Endothelial cell (in vitro differentiated cells): Measurements from ENCODE around the gene ARFGEF3. TPM values are rescaled to one million over a fixed set of nuclear protein-coding genes. Genes with fewer than 3 reads are reported as not detected.

Experiments
- DNase-seq: peaks from one replicate; pipeline ENCODE4 v3.0.0; 2021; ENCODE audit warnings: low spot score
- H3K27ac Mint-ChIP-seq: one replicate; pipeline ENCODE4 v1.8.0; 2021; ENCODE audit warnings: mixed read lengths, inconsistent platforms; ENCODE audit not compliant: unreplicated experiment
- H3K27me3 Mint-ChIP-seq: one replicate; pipeline ENCODE4 v1.8.0; 2021; ENCODE audit warnings: mild to moderate bottlenecking, moderate library complexity, mixed read lengths, inconsistent platforms; ENCODE audit not compliant: unreplicated experiment
- H3K36me3 Mint-ChIP-seq: one replicate; pipeline ENCODE4 v1.8.0; 2021; ENCODE audit warnings: mild to moderate bottlenecking, low read depth, mixed read lengths, inconsistent platforms; ENCODE audit not compliant: unreplicated experiment
- H3K4me1 Mint-ChIP-seq: one replicate; pipeline ENCODE4 v1.8.0; 2021; ENCODE audit warnings: mild to moderate bottlenecking, mixed read lengths, inconsistent platforms; ENCODE audit not compliant: unreplicated experiment
- H3K4me3 Mint-ChIP-seq: one replicate; pipeline ENCODE4 v1.8.0; 2021; ENCODE audit warnings: mild to moderate bottlenecking, mixed read lengths, inconsistent platforms; ENCODE audit not compliant: unreplicated experiment
- H3K9me3 Mint-ChIP-seq: one replicate; pipeline ENCODE4 v1.8.0; 2021; ENCODE audit warnings: mixed read lengths, inconsistent platforms; ENCODE audit not compliant: unreplicated experiment
- CTCF ChIP-seq: fragments of 200-600 bp; sonication (generic); IDR thresholded peaks from one replicate; pipeline ENCODE4 v1.5.0; 2021; ENCODE audit warnings: antibody characterized with exemption; ENCODE audit not compliant: unreplicated experiment
- total RNA-seq: library from RNA; stranded (reverse); fragmentation: NEBNext Ultra II Directional; extraction: Animal tissue kit (Norgen Biotek cat#: 25700); gene quantifications from one replicate; pipeline ENCODE4 v1.2.1, GENCODE V29; 2021; ENCODE audit not compliant: unreplicated experiment

The ARFGEF3 gene
- total RNA-seq, 1 donor from 2014 or later: 6.4 TPM

DNA sequence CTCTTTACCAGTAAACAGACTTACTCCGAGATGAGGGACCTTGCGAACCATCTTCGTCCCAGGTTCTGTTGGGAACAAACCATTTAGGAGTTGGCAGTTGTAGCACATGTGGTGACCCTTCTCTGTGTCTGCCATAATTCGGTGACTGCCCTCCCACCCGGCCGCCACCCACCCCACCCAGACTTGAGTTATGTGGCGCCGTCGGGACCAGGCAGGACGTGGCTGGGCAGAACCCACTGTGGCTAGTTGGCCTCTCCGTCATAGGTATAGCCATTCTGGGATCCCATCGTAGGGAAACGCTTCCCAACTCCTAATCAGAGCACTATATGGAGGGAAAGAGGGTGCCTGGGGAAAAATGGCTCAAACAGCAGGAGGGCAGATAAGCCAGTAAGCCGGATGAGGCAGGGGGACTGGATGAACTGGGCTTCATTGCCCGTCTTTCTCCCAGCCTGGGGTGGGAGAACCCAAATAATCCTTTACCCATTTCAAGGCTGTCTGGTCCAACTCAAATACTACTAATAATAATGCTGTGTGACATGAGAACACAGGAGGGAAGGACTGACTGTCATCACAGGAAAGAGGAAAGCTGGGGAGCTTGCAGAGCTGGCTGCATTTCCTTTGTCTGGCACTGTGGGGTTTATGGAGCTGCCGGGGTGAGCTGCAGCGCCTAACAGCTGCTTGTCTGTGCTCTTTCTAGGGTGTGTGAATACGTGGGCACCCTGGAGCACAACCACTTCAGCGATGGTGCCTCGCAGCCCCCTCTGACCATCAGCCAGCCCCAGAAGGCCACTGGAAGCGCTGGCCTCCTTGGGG is 129.5 kb downstream of the ARFGEF3 start:
- Mint-ChIP-seq H3K27me3 (no peaks in the 10 kb centered on the region), H3K4me3 (no peak overlapping the region), H3K4me1 (peaks cover 8% of the 10 kb centered on the region), H3K27ac (no peak overlapping the region), H3K36me3 (no peaks in the 10 kb centered on the region), H3K9me3 (no peaks in the 10 kb centered on the region)
- DNase-seq: no peak
- TF ChIP-seq CTCF: no peak

DNA sequence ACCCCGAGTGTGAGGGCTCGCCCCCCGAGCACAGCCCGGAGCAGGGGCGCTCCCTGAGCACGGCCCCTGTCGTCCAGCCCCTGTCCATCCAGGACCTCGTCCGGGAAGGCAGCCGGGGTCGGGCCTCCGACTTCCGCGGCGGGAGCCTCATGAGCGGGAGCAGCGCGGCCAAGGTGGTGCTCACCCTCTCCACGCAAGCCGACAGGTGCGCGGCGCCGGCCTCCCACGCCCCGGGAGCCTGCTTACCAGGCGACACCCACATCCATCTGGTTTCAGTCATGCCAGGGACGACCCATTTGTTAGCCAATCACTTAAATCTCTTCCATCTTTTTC is 130.1 kb downstream of the ARFGEF3 start:
- H3K36me3 Mint-ChIP-seq: no peaks in the 10 kb centered on the region
- H3K4me3 Mint-ChIP-seq: no peak overlapping the region
- H3K27ac Mint-ChIP-seq: peak overlapping the region; percentile 64
- no peak for DNase-seq
- H3K27me3 Mint-ChIP-seq: no peaks in the 10 kb centered on the region
- H3K4me1 Mint-ChIP-seq: peaks cover 8% of the 10 kb centered on the region
- H3K9me3 Mint-ChIP-seq: no peaks in the 10 kb centered on the region
- TF ChIP-seq CTCF: no peak

DNA sequence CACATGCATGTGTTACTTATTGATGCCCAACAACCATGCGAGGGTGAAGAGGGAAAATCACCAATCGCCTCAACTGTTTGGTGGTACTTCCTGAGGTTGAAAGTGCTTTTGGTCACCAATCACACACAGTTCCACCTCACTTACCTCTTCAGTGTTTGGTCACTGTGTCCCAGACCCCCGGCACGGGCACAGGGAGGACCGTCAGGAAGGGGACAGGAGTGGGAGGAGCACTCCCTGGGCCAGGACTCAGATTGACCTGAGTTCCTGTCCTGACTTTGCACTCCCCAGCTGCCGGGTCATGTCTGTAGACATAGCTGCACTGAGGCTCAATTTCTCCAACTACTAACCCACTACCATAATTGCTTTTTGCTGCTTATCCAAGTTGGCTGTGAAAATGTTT is 130.7 kb downstream of the ARFGEF3 start:
- Mint-ChIP-seq H3K36me3 (no peaks in the 10 kb centered on the region), H3K27ac (no peak overlapping the region), H3K4me1 (peaks cover 8% of the 10 kb centered on the region), H3K9me3 (no peaks in the 10 kb centered on the region), H3K27me3 (no peaks in the 10 kb centered on the region), H3K4me3 (no peak overlapping the region)
- no peak for TF ChIP-seq CTCF
- no peak for DNase-seq

DNA sequence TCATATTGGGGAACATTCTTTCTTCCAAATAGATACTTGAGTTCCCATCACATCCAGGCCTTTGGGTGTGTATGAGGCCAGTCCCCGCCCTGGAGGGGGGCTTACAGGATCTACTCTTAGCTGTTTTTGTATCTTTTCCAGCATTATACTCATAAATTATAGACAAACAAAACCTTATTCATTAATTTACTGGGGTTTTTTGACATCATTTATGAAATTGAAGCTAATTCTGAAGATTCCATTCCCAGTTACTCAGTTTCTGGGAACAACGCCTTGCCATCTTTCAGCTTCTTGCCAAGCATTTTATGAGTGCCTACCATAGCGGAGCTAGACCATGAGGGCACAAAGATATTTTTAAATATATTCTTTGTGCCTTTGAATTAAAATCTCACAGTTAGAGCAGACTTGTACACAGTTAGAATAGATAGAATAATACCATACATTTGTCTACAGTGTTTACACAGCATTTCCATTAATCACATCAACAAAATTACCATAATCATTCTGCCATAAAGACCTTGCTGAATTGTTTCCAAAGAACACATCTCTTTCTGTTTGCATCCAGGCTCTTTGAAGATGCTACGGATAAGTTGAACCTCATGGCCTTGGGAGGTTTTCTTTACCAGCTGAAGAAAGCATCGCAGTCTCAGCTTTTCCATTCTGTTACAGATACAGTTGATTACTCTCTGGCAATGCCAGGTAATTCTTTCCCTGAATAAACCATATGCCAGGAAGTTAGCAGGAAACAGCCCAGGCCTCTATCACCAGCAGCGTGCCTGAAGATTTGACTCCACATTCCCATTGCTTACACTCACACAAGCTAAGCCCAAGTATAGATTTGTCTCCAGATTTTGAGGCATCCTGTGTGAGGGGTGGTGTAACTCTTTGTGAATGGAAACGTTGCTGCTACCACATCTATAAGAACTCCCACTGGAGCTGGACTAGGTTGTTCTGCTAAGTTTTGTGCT is 132.0 kb downstream of the ARFGEF3 start:
- no peaks in the 10 kb centered on the region for H3K36me3 Mint-ChIP-seq

More for the DNA sequence above, 132.0 kb downstream of the ARFGEF3 start:
- no peak for DNase-seq
- peaks cover 8% of the 10 kb centered on the region for H3K4me1 Mint-ChIP-seq
- no peaks in the 10 kb centered on the region for H3K27me3 Mint-ChIP-seq
- no peak overlapping the region for H3K4me3 Mint-ChIP-seq
- no peak overlapping the region for H3K27ac Mint-ChIP-seq
- no peaks in the 10 kb centered on the region for H3K9me3 Mint-ChIP-seq
- no peak for TF ChIP-seq CTCF
